SU-DHL-6 (cell line): ENCODE data around the gene MYMK.

Experiments used
- CTCF ChIP-seq: fragments of 200-600 bp; sonication (generic); IDR thresholded peaks from one replicate; pipeline ENCODE4 v1.5.1; 2017; ENCODE audit warnings: antibody characterized with exemption, mild to moderate bottlenecking, low read length, moderate library complexity; ENCODE audit not compliant: insufficient read depth, poor library complexity, severe bottlenecking
- EZH2phosphoT487 ChIP-seq: fragments of 200-600 bp; sonication (generic), shearing (Covaris generic); conservative IDR thresholded peaks from 2 replicates; pipeline ENCODE4 v1.6.1; 2018; ENCODE audit warnings: mild to moderate bottlenecking, antibody characterized with exemption, low read length, moderate library complexity, mixed read lengths

GRCh38 chr9:133560311-133560710, 35.6 kb upstream of the MYMK start:
- no peak for TF ChIP-seq CTCF
- TF ChIP-seq EZH2phosphoT487: no peak
